Astrocyte of the spinal cord (primary cell): Measurements from ENCODE around the gene TAF1C.

ENCODE experiments used
- DNase-seq: peaks from one replicate; pipeline ENCODE4 v3.0.0; 2011; ENCODE audit warnings: low read depth, low spot score
- H3K4me3 ChIP-seq: 2 replicates; pipeline ENCODE4 v1.5.1; 2011; ENCODE audit warnings: low read depth, mild to moderate bottlenecking, low read length, moderate library complexity
- CTCF ChIP-seq: IDR thresholded peaks from 2 replicates; pipeline ENCODE4 v1.5.1; 2012; ENCODE audit warnings: low read depth, mild to moderate bottlenecking, low read length, inconsistent platforms
- in situ Hi-C: cut with HindIII; loops from 2 replicates; pipeline ENCODE4 v1.10.0; 2017; ENCODE audit warnings: low sequenced_read_pairs

Gene TAF1C

GRCh38 chr16:84141143-84141670 is 45.6 kb downstream of the TAF1C start:
- no peak for TF ChIP-seq CTCF
- DNase-seq = no peak
- H3K4me3 ChIP-seq = no peak overlapping the region
- in situ Hi-C loops = no loop called here

- DNase-seq = no peak
- no peak for TF ChIP-seq CTCF
- in situ Hi-C loops = no loop called here
- no peak overlapping the region for H3K4me3 ChIP-seq
These were observed 47.1 kb downstream of the TAF1C start for GRCh38 chr16:84139628-84140258.

- H3K4me3 ChIP-seq = no peak overlapping the region
- TF ChIP-seq CTCF = no peak
- in situ Hi-C loops = no loop called here
- peak; percentile 58 for DNase-seq
These were observed 47.8 kb downstream of the TAF1C start for GRCh38 chr16:84138824-84139627.

- TF ChIP-seq CTCF = no peak
- no peak for DNase-seq
- in situ Hi-C loops = no loop called here
- no peak overlapping the region for H3K4me3 ChIP-seq
These were observed 48.4 kb downstream of the TAF1C start for GRCh38 chr16:84138500-84138823.

- H3K4me3 ChIP-seq = no peak overlapping the region
- no peak for DNase-seq
- in situ Hi-C loops = no loop called here
- TF ChIP-seq CTCF = no peak
These were observed 49.0 kb downstream of the TAF1C start for GRCh38 chr16:84137769-84138357.

GRCh38 chr16:84137287-84137686 is 49.6 kb downstream of the TAF1C start:
- H3K4me3 ChIP-seq = no peak overlapping the region
- in situ Hi-C loops = no loop called here
- DNase-seq = no peak
- TF ChIP-seq CTCF = no peak
